Thyroid gland (tissue), 4 donors: ENCODE results near the gene C16orf86.

Source experiments
- POLR2A ChIP-seq, 2 donors: fragments of 450-650 bp; IDR thresholded peaks; one replicate each; pipeline ENCODE4 v1.6.1; 2017; ENCODE audit warnings: antibody characterized with exemption in 2 of 2, mild to moderate bottlenecking in 2 of 2, moderate library complexity in 1 of 2
- TF ChIP-seq, protein P1 (sequence below), 6 experiments: fragments of 200-600 bp in 3 of 6; fragments of 450-650 bp in 3 of 6; sonication (generic) in 3 of 6; IDR thresholded peaks; one replicate each; pipeline ENCODE4 v1.5.1; 2016 to 2019; ENCODE audit warnings: antibody characterized with exemption in 6 of 6, mild to moderate bottlenecking in 2 of 6, inconsistent platforms in 1 of 6, moderate library complexity in 1 of 6

DNA sequence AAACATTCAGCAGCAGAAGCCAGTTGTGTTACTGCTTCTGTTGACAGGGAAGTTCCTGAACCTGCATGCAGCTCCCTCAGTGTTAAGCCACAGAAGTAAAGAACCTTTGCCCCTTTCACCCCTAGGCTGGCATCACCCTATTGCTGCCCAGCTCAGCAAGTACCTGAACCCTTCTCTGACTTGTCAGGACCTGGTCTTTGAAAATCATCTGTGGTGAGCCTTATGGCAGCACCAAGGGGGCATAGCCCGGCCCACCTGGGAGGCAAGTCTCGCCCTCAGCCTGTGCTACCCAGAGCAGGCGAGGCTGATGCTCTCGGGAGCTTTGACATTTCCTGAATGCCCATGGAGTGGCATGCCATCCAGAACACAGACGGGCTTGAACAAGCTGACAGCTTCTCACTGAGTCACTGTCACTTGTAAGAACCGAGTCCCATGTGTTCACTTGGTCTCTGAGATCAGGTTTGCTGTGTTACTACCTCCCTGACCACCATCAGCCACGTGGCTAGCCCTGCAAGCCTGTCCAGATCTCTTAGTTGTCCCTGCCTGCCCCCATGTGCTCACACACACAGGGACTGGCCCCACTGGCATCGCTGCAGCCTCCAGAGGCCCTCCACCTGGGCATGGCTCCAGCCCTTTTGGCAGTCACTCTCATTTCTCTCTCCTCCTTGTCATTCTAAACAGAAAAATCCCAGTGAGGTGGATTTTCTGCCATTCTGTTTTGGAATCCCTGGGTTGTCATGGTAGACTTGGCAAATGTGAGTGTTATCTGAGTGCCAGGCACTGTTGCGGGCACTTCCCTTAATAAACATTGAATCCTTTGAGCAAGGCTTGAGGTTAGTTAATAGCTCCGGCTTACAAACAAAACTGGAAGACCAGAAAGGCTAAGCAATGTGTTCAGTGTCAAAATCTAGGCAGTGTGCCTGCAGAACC is 24.6 kb upstream of the C16orf86 start:
- TF ChIP-seq, protein P1, sequence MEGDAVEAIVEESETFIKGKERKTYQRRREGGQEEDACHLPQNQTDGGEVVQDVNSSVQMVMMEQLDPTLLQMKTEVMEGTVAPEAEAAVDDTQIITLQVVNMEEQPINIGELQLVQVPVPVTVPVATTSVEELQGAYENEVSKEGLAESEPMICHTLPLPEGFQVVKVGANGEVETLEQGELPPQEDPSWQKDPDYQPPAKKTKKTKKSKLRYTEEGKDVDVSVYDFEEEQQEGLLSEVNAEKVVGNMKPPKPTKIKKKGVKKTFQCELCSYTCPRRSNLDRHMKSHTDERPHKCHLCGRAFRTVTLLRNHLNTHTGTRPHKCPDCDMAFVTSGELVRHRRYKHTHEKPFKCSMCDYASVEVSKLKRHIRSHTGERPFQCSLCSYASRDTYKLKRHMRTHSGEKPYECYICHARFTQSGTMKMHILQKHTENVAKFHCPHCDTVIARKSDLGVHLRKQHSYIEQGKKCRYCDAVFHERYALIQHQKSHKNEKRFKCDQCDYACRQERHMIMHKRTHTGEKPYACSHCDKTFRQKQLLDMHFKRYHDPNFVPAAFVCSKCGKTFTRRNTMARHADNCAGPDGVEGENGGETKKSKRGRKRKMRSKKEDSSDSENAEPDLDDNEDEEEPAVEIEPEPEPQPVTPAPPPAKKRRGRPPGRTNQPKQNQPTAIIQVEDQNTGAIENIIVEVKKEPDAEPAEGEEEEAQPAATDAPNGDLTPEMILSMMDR (IDR thresholded peaks at IDR 0.05): no peak
- no peak for TF ChIP-seq POLR2A (IDR thresholded peaks at IDR 0.05)
